HG03521 (cell line): Measurements from ENCODE around the gene NCF2.

Experiments
- ATAC-seq: cut with Tn5 transposase; IDR thresholded peaks from one replicate; pipeline ENCODE4 v1.9.1; 2021; ENCODE audit warnings: mild to moderate bottlenecking, moderate library complexity; ENCODE audit not compliant: unreplicated experiment

The NCF2 gene

DNA sequence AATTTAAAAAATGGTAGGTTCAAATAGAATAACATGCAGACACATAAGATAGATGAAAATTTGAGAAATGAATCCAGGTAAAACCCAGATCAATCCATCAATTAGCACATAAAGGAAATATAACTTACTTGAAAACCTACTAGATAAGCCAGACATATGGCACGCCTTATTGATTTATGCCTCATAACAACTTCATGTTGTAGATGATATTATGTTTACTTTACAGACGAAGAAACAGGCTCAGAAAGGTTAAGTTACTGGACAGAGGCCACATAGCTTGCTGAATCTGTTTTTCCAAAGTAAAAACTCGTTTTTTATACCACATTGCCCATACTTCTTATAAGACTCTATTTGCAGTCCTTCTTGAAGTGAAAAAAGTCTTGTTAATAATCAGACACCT lies 22.1 kb upstream of the NCF2 start:
- ATAC-seq: no peak

GRCh38 chr1:183611021-183611420 lies 20.8 kb upstream of the NCF2 start:
- ATAC-seq: no peak

DNA sequence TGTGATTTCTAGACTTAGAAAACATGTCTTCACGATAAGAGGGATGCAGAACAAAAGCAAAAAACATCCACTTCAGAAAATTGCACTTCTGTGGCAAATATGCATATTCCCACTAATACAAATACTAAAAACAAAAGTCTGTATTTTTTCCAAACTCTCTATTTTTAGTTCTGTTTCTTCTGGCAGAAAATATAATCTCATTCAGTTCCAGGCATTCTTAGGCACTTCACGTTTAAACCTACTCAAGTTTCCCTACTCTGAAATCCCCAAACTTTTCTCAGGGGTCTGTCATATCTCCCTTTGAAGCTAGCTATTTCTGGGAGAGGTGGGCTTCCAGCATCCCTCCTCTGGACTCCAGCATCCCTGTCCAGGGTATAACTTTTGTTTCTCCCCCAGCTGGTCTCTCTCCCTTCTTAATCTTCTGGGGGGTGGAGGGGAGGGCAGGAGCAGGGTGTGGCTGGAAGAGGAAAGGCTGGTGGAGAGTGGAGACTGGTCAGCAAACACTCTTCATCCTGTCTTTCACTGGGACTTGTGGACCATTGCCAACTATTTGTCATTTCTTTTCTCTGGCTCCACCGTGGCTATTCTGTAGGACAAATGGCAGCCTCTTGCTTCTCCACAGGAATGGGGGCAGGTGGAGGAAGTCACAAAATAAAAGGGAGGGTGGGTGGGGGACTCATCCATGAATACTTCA lies 19.6 kb upstream of the NCF2 start:
- no peak for ATAC-seq

- peak; percentile 52 for ATAC-seq
Observed at GRCh38 chr1:183609313-183609712, 19.1 kb upstream of the NCF2 start.

DNA sequence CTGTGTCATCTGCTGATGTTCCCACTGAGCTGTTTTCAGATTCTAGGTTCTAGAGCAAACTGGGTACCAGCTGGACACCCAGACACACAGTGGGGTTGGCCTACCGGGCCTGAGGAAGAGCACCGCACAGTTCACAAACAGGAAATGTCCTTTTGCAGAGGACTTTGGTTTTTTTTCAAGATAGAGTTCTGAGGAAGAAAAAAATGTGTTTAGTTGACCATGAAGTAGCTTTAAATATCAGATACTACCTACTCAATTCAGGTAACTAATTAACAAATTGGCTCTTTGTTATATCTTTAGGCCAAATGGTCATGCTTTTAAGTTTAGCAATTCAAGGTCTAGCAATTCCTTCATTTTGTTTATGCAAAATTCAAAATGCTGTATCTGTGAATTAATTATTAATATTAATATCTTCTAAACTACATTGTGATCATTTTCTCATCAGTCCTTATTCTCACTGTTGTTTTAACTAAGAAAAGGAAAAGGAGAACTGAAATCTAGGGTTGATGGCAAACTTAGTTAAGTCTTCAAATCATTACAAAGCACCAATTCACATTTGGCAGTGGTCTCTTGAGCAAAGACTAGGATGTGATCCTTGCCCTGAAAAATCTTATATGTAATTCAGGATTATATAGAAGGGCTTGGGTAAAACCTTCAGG lies 17.2 kb upstream of the NCF2 start:
- no peak for ATAC-seq

GRCh38 chr1:183605904-183606303 lies 15.6 kb upstream of the NCF2 start:
- no peak for ATAC-seq

DNA sequence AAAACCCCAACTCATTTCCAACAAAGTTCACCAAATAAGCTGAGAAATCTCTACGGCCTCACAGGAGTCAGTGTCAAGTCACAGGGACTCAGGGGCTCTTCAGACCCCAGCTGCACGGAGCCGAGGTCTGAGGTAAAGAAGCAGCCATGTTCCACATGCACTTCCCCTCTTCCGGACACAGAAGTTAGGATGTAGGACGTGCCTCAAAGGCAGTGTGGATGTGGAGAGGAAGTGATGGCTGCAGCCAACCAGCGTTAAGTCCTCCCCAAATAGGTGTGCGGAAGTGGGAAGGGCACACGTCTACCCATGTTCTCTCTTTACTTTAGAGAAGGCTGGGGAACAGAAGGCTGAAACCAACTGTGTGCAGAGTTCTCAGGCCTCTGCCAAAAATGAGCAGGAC lies 14.6 kb upstream of the NCF2 start:
- no peak for ATAC-seq

GRCh38 chr1:183604038-183604808 lies 14.0 kb upstream of the NCF2 start:
- peak; percentile 38 for ATAC-seq

DNA sequence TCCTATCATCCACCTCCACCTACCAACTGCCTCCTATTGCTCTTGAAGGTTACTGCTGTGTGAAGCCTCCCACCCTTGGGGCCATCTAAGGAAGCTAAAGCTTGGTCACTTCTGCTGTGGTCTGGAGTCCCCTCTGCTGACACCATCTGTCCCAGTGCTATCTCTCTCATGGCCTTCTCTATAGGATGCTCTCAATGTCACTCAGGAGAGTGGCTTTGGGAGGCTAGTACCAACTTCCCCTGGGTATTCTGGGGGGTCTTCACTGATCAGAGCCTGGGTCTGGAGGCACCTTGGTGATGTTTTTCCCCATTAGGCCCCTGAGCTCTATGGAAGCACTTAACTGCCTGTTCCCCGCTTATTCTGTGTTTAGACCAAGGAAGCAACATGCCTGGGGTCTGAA lies 12.3 kb upstream of the NCF2 start:
- ATAC-seq: no peak

GRCh38 chr1:183600634-183601033 lies 10.4 kb upstream of the NCF2 start:
- ATAC-seq: no peak

- no peak for ATAC-seq
Observed at GRCh38 chr1:183600136-183600535, 9.9 kb upstream of the NCF2 start.

GRCh38 chr1:183598386-183598785 lies 8.1 kb upstream of the NCF2 start:
- peak; percentile 67 for ATAC-seq

DNA sequence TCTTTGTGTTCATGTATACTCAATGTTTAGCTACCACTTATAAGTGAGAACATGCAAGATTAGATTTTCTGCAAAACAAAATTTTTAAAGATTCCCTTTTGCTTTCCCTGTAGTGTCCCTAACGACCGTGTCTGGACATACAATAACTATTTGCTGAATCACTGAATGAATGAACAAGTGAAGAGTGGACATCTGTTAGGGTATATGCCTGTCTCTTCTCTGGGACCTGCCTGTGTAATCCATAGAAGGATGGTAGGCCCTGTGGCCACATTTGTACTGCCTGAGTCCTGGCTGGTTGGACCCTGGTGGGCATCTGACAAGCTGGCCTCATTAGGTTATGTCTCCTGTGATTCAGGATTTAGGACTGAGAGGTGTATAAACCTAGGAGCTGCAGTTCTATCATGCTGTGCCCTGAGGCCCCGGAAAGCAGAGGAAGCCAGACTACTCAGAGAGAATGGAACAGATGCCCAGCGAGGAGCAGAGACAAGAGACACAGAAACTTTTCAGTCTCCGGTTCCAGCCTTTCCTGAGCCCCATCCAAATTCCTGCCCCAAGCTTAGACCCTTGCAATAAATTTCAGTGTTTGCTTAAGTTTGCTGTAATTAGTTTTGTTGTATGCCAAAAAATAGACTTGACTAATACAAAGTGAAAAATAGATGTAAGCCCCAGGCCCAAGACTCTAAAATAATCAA lies 7.5 kb upstream of the NCF2 start:
- ATAC-seq: no peak

DNA sequence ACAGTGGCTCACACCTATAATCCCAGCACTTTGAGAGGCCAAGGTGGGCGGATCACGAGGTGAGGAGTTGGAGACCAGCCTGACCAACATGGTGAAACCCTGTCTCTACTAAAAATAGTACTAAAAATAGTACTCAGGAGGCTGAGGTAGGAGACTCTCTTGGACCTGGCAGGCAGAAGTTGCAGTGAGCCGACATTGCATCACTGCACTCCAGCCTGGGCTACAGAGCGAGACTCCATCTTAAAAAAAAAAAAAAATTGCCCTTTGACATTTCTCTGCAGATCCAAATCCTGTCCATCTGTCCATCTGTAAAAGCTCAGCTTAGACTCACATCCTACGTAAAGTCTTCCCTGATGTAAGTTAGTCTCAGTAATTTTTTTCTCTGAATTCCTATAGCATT lies 6.2 kb upstream of the NCF2 start:
- ATAC-seq: no peak

DNA sequence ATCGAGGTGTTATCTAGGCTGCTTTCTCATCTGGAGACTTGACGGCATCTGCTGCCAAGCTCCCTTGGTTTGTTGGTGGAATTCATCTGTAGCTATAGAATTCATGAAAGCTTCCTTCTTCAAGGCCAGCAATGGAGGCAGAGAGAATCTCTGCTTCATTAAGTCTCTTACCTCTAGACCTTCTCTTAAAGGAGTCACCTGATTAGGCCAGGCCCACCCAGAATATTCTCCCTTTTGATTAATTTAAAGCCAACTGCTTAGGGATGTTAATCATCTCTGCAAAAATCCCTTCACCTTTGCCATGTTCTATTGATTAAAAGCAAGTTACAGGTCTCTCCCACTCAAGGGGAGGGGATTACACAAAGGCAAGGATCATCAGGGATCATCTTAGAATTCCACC lies 5.3 kb upstream of the NCF2 start:
- no peak for ATAC-seq

- ATAC-seq: peak; percentile 56
Observed at GRCh38 chr1:183593356-183593755, 3.1 kb upstream of the NCF2 start.

DNA sequence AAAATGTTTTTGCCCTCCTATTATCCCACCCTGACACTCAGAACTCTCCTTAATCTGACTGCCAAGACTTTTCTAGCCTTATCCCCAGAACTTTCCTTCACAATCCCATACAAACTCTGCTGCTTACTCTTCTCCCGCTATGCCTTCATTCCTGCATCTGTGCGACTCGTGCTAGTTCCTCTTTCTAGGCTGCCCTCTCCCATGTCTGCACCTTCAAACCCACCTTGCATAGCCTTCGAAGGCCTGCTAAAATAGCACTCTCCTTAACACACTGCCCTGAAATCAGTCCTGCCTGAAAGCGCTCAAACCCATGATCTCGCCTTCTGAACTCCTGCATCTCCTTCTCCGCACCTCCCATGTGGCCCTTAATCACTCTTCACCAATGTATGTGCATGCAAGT lies 2.5 kb upstream of the NCF2 start:
- ATAC-seq: no peak

DNA sequence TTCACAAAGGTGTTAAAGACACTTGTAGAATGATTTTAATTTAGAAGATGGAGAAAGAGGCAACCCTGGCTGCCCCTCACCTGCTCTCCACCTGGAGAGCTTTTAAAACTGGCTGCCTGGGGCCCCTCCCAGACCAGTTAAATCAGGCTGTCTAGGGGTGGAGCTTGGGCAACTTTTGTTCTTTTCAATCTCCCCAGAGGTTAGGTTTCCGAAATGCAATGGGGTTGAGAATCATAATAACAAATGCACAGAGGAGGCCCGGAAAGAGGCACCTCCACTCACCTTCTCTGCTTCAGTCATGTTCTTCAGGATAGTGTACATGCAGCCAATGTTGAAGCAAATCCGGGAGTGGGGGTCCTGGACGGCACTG lies 400 bp downstream of the NCF2 start:
- ATAC-seq: no peak

- ATAC-seq: no peak
Observed at GRCh38 chr1:183589384-183589783, 875 bp downstream of the NCF2 start.

GRCh38 chr1:183588827-183589226 lies 1.4 kb downstream of the NCF2 start:
- no peak for ATAC-seq

- ATAC-seq: no peak
Observed at GRCh38 chr1:183586926-183587325, 3.3 kb downstream of the NCF2 start.

- ATAC-seq: no peak
Observed at GRCh38 chr1:183586455-183586854, 3.8 kb downstream of the NCF2 start.
